ENCODE data around the gene CD300A. TPM values are rescaled to one million over a fixed set of nuclear protein-coding genes. Genes with fewer than 3 reads are reported as not detected.

CD300A gene
- total RNA-seq, 3 donors from 2014 or later (not counting 1 experiment from before 2014, with no cell fraction given) = 287 to 370 (median 295) TPM

GRCh38 chr17:74472890-74473289 lies 6.5 kb downstream of the CD300A start:
- Mint-ChIP-seq H3K4me1 (peaks cover 77 to 82% of the 10 kb centered on the region in 2 donors), H3K9me3 (no peaks in the 10 kb centered on the region), H3K36me3 (peaks cover 24% of the 10 kb centered on the region), H3K27me3 (ENCODE audit: low read depth in 2 of 2) (no peaks in the 10 kb centered on the region), H3K4me3 (peak overlapping the region; percentile 92), H3K27ac (peak overlapping the region; percentile 92 to 93)
- TF ChIP-seq CTCF (IDR thresholded peaks at IDR 0.05) = no peak
- Histone ChIP-seq H3K27ac (ENCODE audit: low read length) (peak overlapping the region; percentile 84), H3K9me3 (ENCODE audit: control insufficient read depth, insufficient read depth, low read length) (no peaks in the 10 kb centered on the region), H3K36me3 (ENCODE audit: control insufficient read depth, insufficient read depth, low read length) (peaks cover 75% of the 10 kb centered on the region), H3K27me3 (ENCODE audit: control insufficient read depth, insufficient read depth, low read length) (no peaks in the 10 kb centered on the region), H3K4me1 (ENCODE audit: control insufficient read depth, insufficient read depth, low read length) (peaks cover 75% of the 10 kb centered on the region), H3K4me3 (ENCODE audit: low read length) (peak overlapping the region; percentile 29)
- intact Hi-C loops (cut with micrococcal nuclease) = loop anchor here (5.0 kb wide), 1 partner anchor 264 kb away; the partner anchor contains the start of gene RAB37
- ATAC-seq (no peak), DNase-seq (no peak)
- WGBS (ENCODE audit: insufficient coverage) = 65% methylated on average over 4 of the region's 4 CpGs

GRCh38 chr17:74473294-74473693 lies 6.9 kb downstream of the CD300A start:
- Histone ChIP-seq H3K4me1 (ENCODE audit: control insufficient read depth, insufficient read depth, low read length) (peaks cover 79% of the 10 kb centered on the region), H3K4me3 (ENCODE audit: low read length) (peak overlapping the region; percentile 29), H3K9me3 (ENCODE audit: control insufficient read depth, insufficient read depth, low read length) (no peaks in the 10 kb centered on the region), H3K36me3 (ENCODE audit: control insufficient read depth, insufficient read depth, low read length) (peaks cover 79% of the 10 kb centered on the region), H3K27ac (ENCODE audit: low read length) (peak overlapping the region; percentile 84), H3K27me3 (ENCODE audit: control insufficient read depth, insufficient read depth, low read length) (no peaks in the 10 kb centered on the region)
- WGBS (ENCODE audit: insufficient coverage) = 77% methylated on average over 8 of the region's 8 CpGs
- Mint-ChIP-seq H3K4me3 (peak overlapping the region; percentile 92), H3K27me3 (ENCODE audit: low read depth in 2 of 2) (no peaks in the 10 kb centered on the region), H3K27ac (peak overlapping the region; percentile 92 to 93), H3K4me1 (peaks cover 81 to 86% of the 10 kb centered on the region in 2 donors), H3K9me3 (no peaks in the 10 kb centered on the region), H3K36me3 (peaks cover 24% of the 10 kb centered on the region)
- intact Hi-C loops (cut with micrococcal nuclease) = loop anchor here (5.0 kb wide), 1 partner anchor 264 kb away; the partner anchor contains the start of gene RAB37
- no peak for ATAC-seq
- no peak for DNase-seq
- TF ChIP-seq CTCF (IDR thresholded peaks at IDR 0.05) = no peak

GRCh38 chr17:74474043-74474792 lies 7.8 kb downstream of the CD300A start:
- Mint-ChIP-seq H3K27ac (peak overlapping the region; percentile 92 to 93), H3K36me3 (peaks cover 30% of the 10 kb centered on the region), H3K9me3 (no peaks in the 10 kb centered on the region), H3K27me3 (ENCODE audit: low read depth in 2 of 2) (no peaks in the 10 kb centered on the region), H3K4me1 (peaks cover 90 to 95% of the 10 kb centered on the region in 2 donors), H3K4me3 (peak overlapping the region; percentile 92)
- TF ChIP-seq CTCF (IDR thresholded peaks at IDR 0.05) = no peak
- Histone ChIP-seq H3K9me3 (ENCODE audit: control insufficient read depth, insufficient read depth, low read length) (no peaks in the 10 kb centered on the region), H3K4me3 (ENCODE audit: low read length) (peak overlapping the region; percentile 34), H3K27me3 (ENCODE audit: control insufficient read depth, insufficient read depth, low read length) (no peaks in the 10 kb centered on the region), H3K4me1 (ENCODE audit: control insufficient read depth, insufficient read depth, low read length) (peaks cover 88% of the 10 kb centered on the region), H3K36me3 (ENCODE audit: control insufficient read depth, insufficient read depth, low read length) (peaks cover 84% of the 10 kb centered on the region), H3K27ac (ENCODE audit: low read length) (peak overlapping the region; percentile 84)
- DNase-seq = peak; percentile 60 to 72
- WGBS (ENCODE audit: insufficient coverage) = 30% methylated on average over 9 of the region's 9 CpGs
- intact Hi-C loops (cut with micrococcal nuclease) = loop anchor here (1.0 to 5.0 kb wide), 3 partner anchors 10 to 263 kb away; partner anchors contain the start of gene RAB37
- peak; percentile 53 to 75 (median 66) for ATAC-seq
